ENCODE measurements around the gene ADRA1B. TPM values are rescaled to one million over a fixed set of nuclear protein-coding genes. Genes with fewer than 3 reads are reported as not detected.

Gene ADRA1B
- total RNA-seq, 1 experiment from 2014 or later: 8.3 TPM

- no TSS peak for BruUV-seq (replicated peaks)
- no peak overlapping the region for H3K4me3 ChIP-seq (ENCODE audit: low read depth in 2 of 2, low read length in 2 of 2)
- 0 out of 2 replicates have a peak, but pooled peaks cover 5% of the 10 kb centered on the region for H3K4me1 ChIP-seq (ENCODE audit: control insufficient read depth, insufficient read depth, low read length)
- no peaks in the 10 kb centered on the region for H3K9me3 ChIP-seq (ENCODE audit: control insufficient read depth, insufficient read depth, low read depth, low read length)
- in situ Hi-C loops (cut with HindIII; ENCODE audit: low pct_unique_long_range_greater_than_20kb, low sequenced_read_pairs) (no loop called here), intact Hi-C loops (cut with micrococcal nuclease; ENCODE audit: unreplicated experiment) (no loop called here)
- DNase-seq (ENCODE audit: low read depth, low spot score): no peak
- TF ChIP-seq POLR2AphosphoS5 (IDR thresholded peaks at IDR 0.05; ENCODE audit: low read depth, low read length) (no peak), SIN3A (IDR thresholded peaks at IDR 0.05; ENCODE audit: borderline replicate concordance, insufficient read depth, low read depth, low read length) (no peak), TCF7L2 (IDR thresholded peaks at IDR 0.05; ENCODE audit: low read depth, low read length) (no peak), REST (IDR thresholded peaks at IDR 0.05; ENCODE audit: insufficient read depth in 1 of 2, low read depth in 2 of 2, low read length in 1 of 2) (no peak)
- TF ChIP-seq, protein P1, sequence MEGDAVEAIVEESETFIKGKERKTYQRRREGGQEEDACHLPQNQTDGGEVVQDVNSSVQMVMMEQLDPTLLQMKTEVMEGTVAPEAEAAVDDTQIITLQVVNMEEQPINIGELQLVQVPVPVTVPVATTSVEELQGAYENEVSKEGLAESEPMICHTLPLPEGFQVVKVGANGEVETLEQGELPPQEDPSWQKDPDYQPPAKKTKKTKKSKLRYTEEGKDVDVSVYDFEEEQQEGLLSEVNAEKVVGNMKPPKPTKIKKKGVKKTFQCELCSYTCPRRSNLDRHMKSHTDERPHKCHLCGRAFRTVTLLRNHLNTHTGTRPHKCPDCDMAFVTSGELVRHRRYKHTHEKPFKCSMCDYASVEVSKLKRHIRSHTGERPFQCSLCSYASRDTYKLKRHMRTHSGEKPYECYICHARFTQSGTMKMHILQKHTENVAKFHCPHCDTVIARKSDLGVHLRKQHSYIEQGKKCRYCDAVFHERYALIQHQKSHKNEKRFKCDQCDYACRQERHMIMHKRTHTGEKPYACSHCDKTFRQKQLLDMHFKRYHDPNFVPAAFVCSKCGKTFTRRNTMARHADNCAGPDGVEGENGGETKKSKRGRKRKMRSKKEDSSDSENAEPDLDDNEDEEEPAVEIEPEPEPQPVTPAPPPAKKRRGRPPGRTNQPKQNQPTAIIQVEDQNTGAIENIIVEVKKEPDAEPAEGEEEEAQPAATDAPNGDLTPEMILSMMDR (IDR thresholded peaks at IDR 0.05): no peak
- no peaks in the 10 kb centered on the region for H3K27me3 ChIP-seq (ENCODE audit: control insufficient read depth, insufficient read depth, low read length)
- ATAC-seq: no peak
- no peak overlapping the region for H3K27ac ChIP-seq (ENCODE audit: low read length)
- H3K36me3 ChIP-seq (ENCODE audit: control insufficient read depth, insufficient read depth, low read length): no peaks in the 10 kb centered on the region
- ChIA-PET CTCF (no interaction called here), POLR2A (interaction anchor here (0.6 kb wide), 1 partner anchor 64 kb away, joined by 4 read pairs; no protein-coding TSS in a partner anchor)
These were observed 38.3 kb upstream of the ADRA1B start for GRCh38 chr5:159877894-159878448.

DNA sequence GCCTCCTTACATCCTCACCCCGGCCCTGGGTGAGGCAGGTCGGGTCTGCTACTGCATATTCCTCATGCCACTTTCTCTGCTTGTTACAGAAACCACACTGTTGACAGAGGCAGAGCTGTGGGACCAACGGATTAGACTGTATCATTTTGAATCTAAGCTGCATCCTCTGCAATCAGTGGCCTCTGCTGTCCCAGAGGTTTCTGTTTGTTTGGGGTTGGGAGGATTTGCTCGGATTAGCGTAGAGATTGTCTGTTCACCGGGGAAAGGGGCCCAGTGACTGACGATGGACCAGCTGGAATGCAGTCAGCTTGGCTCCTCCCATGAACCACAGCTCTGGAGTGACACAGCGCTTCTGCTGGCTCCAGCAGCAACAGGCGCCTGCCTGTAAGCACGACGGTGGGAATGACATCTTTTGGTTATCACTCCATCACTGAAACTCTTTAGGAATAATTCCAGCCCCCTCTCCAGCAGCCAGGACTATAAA, 37.3 kb upstream of the ADRA1B start:
- ChIA-PET CTCF (no interaction called here), POLR2A (no interaction called here)
- ATAC-seq (peak; percentile 92), DNase-seq (ENCODE audit: low read depth, low spot score) (no peak)
- Histone ChIP-seq H3K4me1 (ENCODE audit: control insufficient read depth, insufficient read depth, low read length) (0 out of 2 replicates have a peak, but pooled peaks cover 5% of the 10 kb centered on the region), H3K9me3 (ENCODE audit: control insufficient read depth, insufficient read depth, low read depth, low read length) (no peaks in the 10 kb centered on the region), H3K4me3 (ENCODE audit: low read depth in 2 of 2, low read length in 2 of 2) (no peak overlapping the region), H3K36me3 (ENCODE audit: control insufficient read depth, insufficient read depth, low read length) (no peaks in the 10 kb centered on the region), H3K27me3 (ENCODE audit: control insufficient read depth, insufficient read depth, low read length) (no peaks in the 10 kb centered on the region), H3K27ac (ENCODE audit: low read length) (no peak overlapping the region)
- intact Hi-C loops (cut with micrococcal nuclease; ENCODE audit: unreplicated experiment) (no loop called here), in situ Hi-C loops (cut with HindIII; ENCODE audit: low pct_unique_long_range_greater_than_20kb, low sequenced_read_pairs) (no loop called here)
- TF ChIP-seq REST (IDR thresholded peaks at IDR 0.05; ENCODE audit: insufficient read depth in 1 of 2, low read depth in 2 of 2, low read length in 1 of 2) (no peak), TCF7L2 (IDR thresholded peaks at IDR 0.05; ENCODE audit: low read depth, low read length) (no peak), POLR2AphosphoS5 (IDR thresholded peaks at IDR 0.05; ENCODE audit: low read depth, low read length) (no peak), SIN3A (IDR thresholded peaks at IDR 0.05; ENCODE audit: borderline replicate concordance, insufficient read depth, low read depth, low read length) (no peak)
- TF ChIP-seq, protein P1 (IDR thresholded peaks at IDR 0.05): no peak
- no TSS peak for BruUV-seq (replicated peaks)

Measured in Panc1 (cell line).